GM12878 (cell line): ENCODE measurements around the gene SUPT4H1. TPM values are rescaled to one million over a fixed set of nuclear protein-coding genes. Genes with fewer than 3 reads are reported as not detected.

ENCODE experiments used
- ASH2L ChIP-seq: fragments of 300-600, 200-600 bp; sonication (generic); IDR thresholded peaks from 2 replicates; pipeline ENCODE4 v1.6.1; 2017; ENCODE audit warnings: low read depth, mild to moderate bottlenecking, borderline replicate concordance
- CHD1 ChIP-seq: IDR thresholded peaks from 2 replicates; pipeline ENCODE4 v1.6.1; 2012; ENCODE audit warnings: low read depth, low read length, improper control_type of control experiment
- CHD4 ChIP-seq: fragments of 200-600 bp; sonication (generic); IDR thresholded peaks from 2 replicates; pipeline ENCODE4 v1.6.1; 2016; ENCODE audit warnings: mild to moderate bottlenecking
- CREB1 ChIP-seq: IDR thresholded peaks from 2 replicates; pipeline ENCODE4 v1.6.1; 2012; ENCODE audit warnings: low read depth, mild to moderate bottlenecking, inconsistent platforms
- CTCF ChIP-seq, 3 experiments: IDR thresholded peaks in 2 of 3; conservative IDR thresholded peaks in 1 of 3; 2 replicates each; pipeline ENCODE4 v1.5.1; 2011; ENCODE audit warnings: low read depth in 3 of 3, low read length in 3 of 3, mild to moderate bottlenecking in 3 of 3, control low read depth in 2 of 3, moderate library complexity in 2 of 3, inconsistent platforms in 1 of 3, mixed read lengths in 1 of 3; ENCODE audit not compliant: control insufficient read depth in 2 of 3, insufficient read depth in 1 of 3; ENCODE audit errors: extremely low read depth in 1 of 3
- ESRRA ChIP-seq: IDR thresholded peaks from 2 replicates; pipeline ENCODE4 v1.6.1; 2012; ENCODE audit warnings: mild to moderate bottlenecking, low read length, improper control_type of control experiment
- GABPA ChIP-seq: IDR thresholded peaks from 2 replicates; pipeline ENCODE4 v1.6.1; 2014; ENCODE audit warnings: antibody characterized with exemption, low read depth, mild to moderate bottlenecking, inconsistent platforms
- HSF1 ChIP-seq: fragments of 150-350 bp; IDR thresholded peaks from 2 replicates; pipeline ENCODE4 v1.6.1; 2014; ENCODE audit warnings: mild to moderate bottlenecking, low read depth, low read length
- IRF3 ChIP-seq: fragments of 450-650 bp; IDR thresholded peaks from 2 replicates; pipeline ENCODE4 v1.6.1; 2014; ENCODE audit warnings: mild to moderate bottlenecking
- JUND ChIP-seq: IDR thresholded peaks from 2 replicates; pipeline ENCODE4 v1.6.1; 2012; ENCODE audit warnings: low read depth, mild to moderate bottlenecking, low read length, improper control_type of control experiment, moderate library complexity
- KAT2A ChIP-seq: conservative IDR thresholded peaks from 2 replicates; pipeline ENCODE4 v1.6.1; 2011; ENCODE audit warnings: low read depth, low read length; ENCODE audit not compliant: control insufficient read depth
- KDM1A ChIP-seq: fragments of 200-600 bp; sonication (generic); IDR thresholded peaks from 2 replicates; pipeline ENCODE4 v1.6.1; 2016; ENCODE audit warnings: borderline replicate concordance
- MYB ChIP-seq: fragments of 150-350 bp; IDR thresholded peaks from 2 replicates; pipeline ENCODE4 v1.6.1; 2014; ENCODE audit warnings: mild to moderate bottlenecking, low read depth, low read length, borderline replicate concordance
- NKRF ChIP-seq: fragments of 450-650 bp; conservative IDR thresholded peaks from 2 replicates; pipeline ENCODE4 v1.6.1; 2017; ENCODE audit warnings: mild to moderate bottlenecking, moderate library complexity
- SKIL ChIP-seq: fragments of 450-650 bp; IDR thresholded peaks from 2 replicates; pipeline ENCODE4 v1.6.1; 2017; ENCODE audit warnings: mild to moderate bottlenecking, low read depth, inconsistent platforms; ENCODE audit not compliant: poor library complexity, severe bottlenecking
- SMARCA5 ChIP-seq: fragments of 450-650 bp; IDR thresholded peaks from 2 replicates; pipeline ENCODE4 v1.6.1; 2017; ENCODE audit warnings: mild to moderate bottlenecking
- STAT1 ChIP-seq: fragments of 450-650 bp; conservative IDR thresholded peaks from 2 replicates; pipeline ENCODE4 v1.6.1; 2014; ENCODE audit warnings: antibody characterized with exemption, mild to moderate bottlenecking
- TAF1 ChIP-seq: IDR thresholded peaks from 2 replicates; pipeline ENCODE4 v1.6.1; 2011; ENCODE audit warnings: mild to moderate bottlenecking, low read depth, low read length, borderline replicate concordance
- TARDBP ChIP-seq: IDR thresholded peaks from 2 replicates; pipeline ENCODE4 v1.6.1; 2016; ENCODE audit warnings: borderline replicate concordance
- USF1 ChIP-seq: IDR thresholded peaks from 2 replicates; pipeline ENCODE4 v1.6.1; 2011; ENCODE audit warnings: borderline replicate concordance, low read depth, mild to moderate bottlenecking, moderate library complexity, mixed read lengths, low read length; ENCODE audit not compliant: insufficient read depth; ENCODE audit errors: extremely low read length
- polyA plus RNA-seq, 11 experiments: library from polyadenylated mRNA; depleted of rRNA in 4 of 11; unstranded in 6 of 11; stranded (reverse) in 5 of 11; fragments of >200 nt; fragmentation: Nextera tagmentation in 4 of 11; fragmentation: Illumina TruSeq in 1 of 11; extraction: Ambion mirVana in 4 of 11; extraction: Trizol in 1 of 11; gene quantifications; 1 replicate in 1 of 11; 2 replicates in 10 of 11; pipeline versions ENCODE4 v1.2.1 to v1.2.3, GENCODE V29; 2011 to 2016; ENCODE audit warnings: inconsistent platforms in 2 of 11, missing spikeins in 2 of 11, low read depth in 1 of 11
- total RNA-seq, 4 experiments: library from RNA; depleted of rRNA in 3 of 4; stranded (reverse); fragments of >200 nt in 3 of 4; fragmentation: Illumina TruSeq in 1 of 4; extraction: Trizol in 1 of 4; gene quantifications; 2 replicates each; pipeline versions ENCODE4 v1.2.1 to v1.2.3, GENCODE V29; 2013 to 2021

The SUPT4H1 gene
- total and polyA plus RNA-seq, 10 of the 15 experiments (the other 5 are each of a cell fraction or from before 2014, with no cell fraction given): 83.8 to 293 (median 128) TPM

GRCh38 chr17:58329035-58329809 is 22.8 kb downstream of the SUPT4H1 start (continued):
- no peak for TF ChIP-seq ASH2L
- TF ChIP-seq STAT1: no peak
- TF ChIP-seq TARDBP: peak; percentile 70; the same call in 1 of the 2 replicates
- no peak for TF ChIP-seq CHD4
- TF ChIP-seq CREB1: no peak
- TF ChIP-seq TAF1: peak; percentile 61
- TF ChIP-seq KDM1A: no peak
- no peak; the same call in 1 of the 2 replicates for TF ChIP-seq CHD1
- TF ChIP-seq SKIL: no peak
- TF ChIP-seq JUND: no peak
- TF ChIP-seq NKRF: peak; percentile 57; the same call in 1 of the 2 replicates
- no peak for TF ChIP-seq GABPA
- TF ChIP-seq SMARCA5: peak; percentile 49
- 0 out of 2 replicates have a peak, but pooled peaks have one; percentile 45 for TF ChIP-seq ESRRA
- no peak for TF ChIP-seq HSF1
- peak in 2 of 3 experiments; percentile 75 to 79; a peak in 4 of 6 replicates for TF ChIP-seq CTCF (IDR thresholded peaks at IDR 0.05 in 2 of 3, conservative IDR thresholded peaks at IDR 0.05 in 1 of 3; ENCODE audit: control insufficient read depth in 2 of 3, extremely low read depth in 1 of 3, insufficient read depth in 1 of 3, low read depth in 3 of 3, low read length in 3 of 3)
- no peak; the same call in 1 of the 2 replicates for TF ChIP-seq MYB
- TF ChIP-seq USF1: no peak
- no peak for TF ChIP-seq IRF3
- no peak for TF ChIP-seq KAT2A
